ENCODE measurements around the gene MTTP. TPM values are rescaled to one million over a fixed set of nuclear protein-coding genes. Genes with fewer than 3 reads are reported as not detected.

Gene MTTP
- total and polyA plus RNA-seq, 2 donors, result 0.34 to 0.42 TPM

DNA sequence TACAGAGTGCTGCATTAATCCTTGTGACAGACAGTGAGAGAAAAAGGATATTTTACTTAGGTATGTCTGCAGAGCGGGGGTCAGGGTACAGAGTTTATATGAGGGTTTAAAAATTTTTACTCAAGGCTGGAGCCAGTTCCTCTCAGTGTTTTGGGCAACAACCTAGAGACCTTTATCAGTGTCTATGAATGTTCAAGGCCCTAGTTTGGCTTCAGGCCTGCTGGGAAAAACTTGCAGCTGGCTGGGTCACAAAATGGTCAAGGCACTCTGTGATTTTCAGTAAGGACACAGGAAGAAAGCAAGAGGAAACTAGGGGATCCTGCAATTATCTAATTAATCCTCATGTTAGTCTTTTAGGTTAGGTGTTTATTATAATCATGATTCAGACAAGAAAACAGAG, 93.8 kb downstream of the MTTP start:
- Histone ChIP-seq H3K27me3 (ENCODE audit: control insufficient read depth in 2 of 2, insufficient read depth in 1 of 2, low read length in 1 of 2) (no peaks in the 10 kb centered on the region), H3K4me1 (ENCODE audit: control insufficient read depth in 2 of 2, insufficient read depth in 2 of 2, low read length in 2 of 2) (no peaks in the 10 kb centered on the region), H3K27ac (ENCODE audit: low read depth in 1 of 2, low read length in 1 of 2) (no peak overlapping the region), H3K9me3 (ENCODE audit: control insufficient read depth in 2 of 2, insufficient read depth in 1 of 2, low read length in 1 of 2) (no peaks in the 10 kb centered on the region), H3K36me3 (ENCODE audit: control insufficient read depth in 2 of 2, insufficient read depth in 2 of 2, low read length in 1 of 2) (no peaks in the 10 kb centered on the region), H3K4me3 (ENCODE audit: low read length in 2 of 2) (no peak overlapping the region)
- WGBS, result 96% methylated on average over 1 of the region's 1 CpG
- DNase-seq (ENCODE audit: low read depth in 6 of 9, low spot score in 9 of 9), result no peak

DNA sequence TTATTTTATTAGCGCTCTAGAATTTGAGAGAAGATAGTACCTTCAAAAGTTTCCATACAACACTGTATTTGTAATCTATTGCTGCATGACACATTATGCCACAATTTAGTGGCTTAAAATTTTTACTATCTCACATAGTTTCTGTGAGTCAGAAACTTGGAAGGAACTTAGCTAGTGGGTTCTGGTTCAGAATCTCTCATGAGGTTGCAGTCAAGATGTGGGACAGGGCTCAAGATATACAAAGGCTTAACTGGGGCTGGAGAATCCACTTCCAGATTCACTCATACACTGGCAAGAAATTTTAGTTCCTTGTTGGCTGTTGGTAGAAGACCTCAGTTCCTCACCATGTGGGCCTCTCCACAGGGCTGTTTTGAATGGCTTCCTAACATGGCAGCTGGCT, 94.5 kb downstream of the MTTP start:
- 100% methylated on average over 1 of the region's 1 CpG for WGBS
- no peaks in the 10 kb centered on the region for H3K9me3 ChIP-seq (ENCODE audit: control insufficient read depth in 2 of 2, insufficient read depth in 1 of 2, low read length in 1 of 2)

DNA sequence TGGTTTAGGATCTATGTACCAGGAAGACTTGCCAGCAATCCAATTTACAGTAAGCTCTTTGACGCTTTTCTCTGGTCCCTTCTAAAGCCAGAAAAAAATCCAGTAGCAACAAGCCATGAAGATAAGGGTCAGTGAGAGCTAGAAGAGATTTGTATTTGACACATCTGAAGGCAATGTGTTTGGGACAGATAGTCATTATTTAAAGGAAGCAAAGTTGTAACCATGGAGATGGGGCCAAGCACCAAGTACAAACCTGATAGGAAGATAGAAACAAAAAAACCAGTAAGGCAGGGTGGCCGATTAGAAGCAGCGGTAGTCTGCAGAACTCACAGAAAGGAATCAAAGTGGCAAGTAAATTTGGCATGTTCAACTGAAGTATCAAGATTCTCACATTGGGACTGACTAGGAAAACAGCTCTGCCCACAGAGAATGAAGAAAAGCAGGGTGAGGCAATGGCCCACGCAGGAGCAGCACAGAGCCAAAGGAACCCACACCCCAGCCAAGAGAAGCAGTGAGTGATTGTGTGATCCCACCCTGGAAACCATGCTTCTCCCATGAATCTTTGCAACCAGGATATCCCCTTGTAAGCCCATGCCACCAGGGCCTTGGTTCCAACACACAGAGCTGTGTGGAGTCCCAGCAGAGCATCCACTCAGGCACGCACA, 95.9 kb downstream of the MTTP start:
- Histone ChIP-seq H3K9me3 (ENCODE audit: control insufficient read depth in 2 of 2, insufficient read depth in 1 of 2, low read length in 1 of 2) (no peaks in the 10 kb centered on the region), H3K4me3 (ENCODE audit: low read length in 2 of 2) (no peak overlapping the region), H3K27ac (ENCODE audit: low read depth in 1 of 2, low read length in 1 of 2) (no peak overlapping the region), H3K27me3 (ENCODE audit: control insufficient read depth in 2 of 2, insufficient read depth in 1 of 2, low read length in 1 of 2) (no peaks in the 10 kb centered on the region), H3K36me3 (ENCODE audit: control insufficient read depth in 2 of 2, insufficient read depth in 2 of 2, low read length in 1 of 2) (no peaks in the 10 kb centered on the region), H3K4me1 (ENCODE audit: control insufficient read depth in 2 of 2, insufficient read depth in 2 of 2, low read length in 2 of 2) (no peaks in the 10 kb centered on the region)
- WGBS, result 92% methylated on average over 5 of the region's 5 CpGs
- no peak for DNase-seq (ENCODE audit: low read depth in 6 of 9, low spot score in 9 of 9)

More for the DNA sequence above, 94.5 kb downstream of the MTTP start:
- no peaks in the 10 kb centered on the region for H3K4me1 ChIP-seq (ENCODE audit: control insufficient read depth in 2 of 2, insufficient read depth in 2 of 2, low read length in 2 of 2)
- H3K4me3 ChIP-seq (ENCODE audit: low read length in 2 of 2), result no peak overlapping the region
- H3K27ac ChIP-seq (ENCODE audit: low read depth in 1 of 2, low read length in 1 of 2), result no peak overlapping the region
- no peaks in the 10 kb centered on the region for H3K27me3 ChIP-seq (ENCODE audit: control insufficient read depth in 2 of 2, insufficient read depth in 1 of 2, low read length in 1 of 2)
- H3K36me3 ChIP-seq (ENCODE audit: control insufficient read depth in 2 of 2, insufficient read depth in 2 of 2, low read length in 1 of 2), result no peaks in the 10 kb centered on the region
- no peak for DNase-seq (ENCODE audit: low read depth in 6 of 9, low spot score in 9 of 9)

Other genes starting within 250 kb of the MTTP start
- 0.33 TPM for gene ADH1C, start 222.1 kb upstream of the MTTP start, total RNA-seq
- gene ADH1C, start 222.1 kb upstream of the MTTP start, polyA plus RNA-seq, result 3.3 TPM
- not detected for gene ADH7, start 139.5 kb upstream of the MTTP start, total RNA-seq
- gene ADH7, start 139.5 kb upstream of the MTTP start, polyA plus RNA-seq, result 2.1 TPM
- not detected for gene C4orf17, start 63.8 kb upstream of the MTTP start, total RNA-seq
- gene C4orf17, start 63.8 kb upstream of the MTTP start, polyA plus RNA-seq, result 0.09 TPM
- gene TRMT10A, start 10.8 kb upstream of the MTTP start, total RNA-seq, result 9.8 TPM
- 5.6 TPM for gene TRMT10A, start 10.8 kb upstream of the MTTP start, polyA plus RNA-seq
- 1.4 TPM for gene C4orf54, start 83.0 kb downstream of the MTTP start, total RNA-seq
- 0.23 TPM for gene C4orf54, start 83.0 kb downstream of the MTTP start, polyA plus RNA-seq
- 24.4 TPM for gene DAPP1, start 242.0 kb downstream of the MTTP start, total RNA-seq
- 17.5 TPM for gene DAPP1, start 242.0 kb downstream of the MTTP start, polyA plus RNA-seq